ENCODE results near the gene ZDHHC8.
A peak's percentile ranks its signal among the peaks of the same experiment; 100 is the strongest.
"Not testable (repeated sequence)": the region's sequence is repeated elsewhere in the genome, so short reads cannot be mapped to it uniquely, and the experiment has no call there.

The ZDHHC8 gene

GRCh38 chr22:20158391-20159036, 26.9 kb downstream of the ZDHHC8 start:
- DNase-seq, result no peak

GRCh38 chr22:20159076-20159475, 27.5 kb downstream of the ZDHHC8 start:
- no peak for DNase-seq

- DNase-seq, result not testable (repeated sequence)
Measured at GRCh38 chr22:20159531-20159930, 27.9 kb downstream of the ZDHHC8 start.

DNA sequence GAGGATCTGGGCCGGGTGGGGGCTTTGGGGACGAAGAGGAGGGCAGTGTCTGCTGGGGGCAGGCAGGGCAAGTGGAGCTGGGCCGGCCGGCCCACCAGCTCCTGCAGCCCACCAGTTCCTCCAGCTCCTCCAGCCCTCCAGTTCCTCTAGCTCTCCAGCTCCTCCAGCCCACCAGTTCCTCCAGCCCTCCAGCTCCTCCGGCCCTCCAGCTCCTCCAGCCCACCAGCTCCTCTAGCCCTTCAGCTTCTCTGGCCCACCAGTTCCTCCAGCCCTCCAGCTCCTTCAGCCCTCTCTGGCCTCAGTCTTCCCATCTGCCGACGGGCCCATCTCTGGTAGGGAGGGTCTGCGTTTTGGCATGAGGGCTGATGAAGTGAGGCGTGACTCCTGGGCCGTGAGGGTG, 28.4 kb downstream of the ZDHHC8 start:
- no peak for DNase-seq

DNA sequence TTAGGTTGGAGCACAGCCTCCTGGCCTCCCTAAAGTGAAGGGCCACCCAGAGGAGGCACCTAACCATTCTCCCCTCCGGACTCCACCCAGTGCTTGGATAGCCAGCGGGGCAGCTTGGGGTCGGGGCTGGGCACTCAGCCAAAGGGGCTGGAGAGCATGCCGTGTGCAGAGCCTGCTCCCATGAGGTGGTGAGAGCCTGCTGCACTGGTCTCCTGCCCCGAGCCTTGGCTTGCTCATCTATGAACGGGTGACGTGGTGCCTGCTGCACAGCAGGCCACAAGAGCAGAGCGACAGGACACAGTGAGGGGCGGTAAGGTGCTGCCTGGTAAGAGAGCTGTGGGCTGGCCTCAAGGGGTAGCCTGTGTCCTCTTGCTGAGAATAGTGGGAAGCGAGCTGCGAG, 33.3 kb downstream of the ZDHHC8 start:
- DNase-seq, result no peak

GRCh38 chr22:20165421-20165820, 33.8 kb downstream of the ZDHHC8 start:
- DNase-seq, result no peak

DNA sequence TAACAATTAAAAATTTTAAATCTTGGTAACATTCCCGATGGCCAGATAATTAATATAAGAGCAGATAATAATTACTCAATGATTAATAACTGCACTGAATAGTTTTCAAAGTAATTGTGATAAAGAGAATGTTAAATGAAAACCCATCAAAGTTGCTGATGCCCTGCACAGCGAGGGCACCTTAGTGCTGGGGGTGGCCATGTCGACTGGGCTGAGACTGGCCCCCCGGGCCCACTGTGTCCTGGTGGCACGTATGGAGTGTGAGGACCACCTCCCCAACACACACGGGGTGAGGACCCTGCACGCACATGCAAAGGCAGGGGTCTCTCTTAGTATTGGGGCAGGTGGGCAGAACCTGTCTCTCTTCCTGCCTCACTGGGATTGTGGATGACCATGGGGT, 34.3 kb downstream of the ZDHHC8 start:
- no peak for DNase-seq

DNA sequence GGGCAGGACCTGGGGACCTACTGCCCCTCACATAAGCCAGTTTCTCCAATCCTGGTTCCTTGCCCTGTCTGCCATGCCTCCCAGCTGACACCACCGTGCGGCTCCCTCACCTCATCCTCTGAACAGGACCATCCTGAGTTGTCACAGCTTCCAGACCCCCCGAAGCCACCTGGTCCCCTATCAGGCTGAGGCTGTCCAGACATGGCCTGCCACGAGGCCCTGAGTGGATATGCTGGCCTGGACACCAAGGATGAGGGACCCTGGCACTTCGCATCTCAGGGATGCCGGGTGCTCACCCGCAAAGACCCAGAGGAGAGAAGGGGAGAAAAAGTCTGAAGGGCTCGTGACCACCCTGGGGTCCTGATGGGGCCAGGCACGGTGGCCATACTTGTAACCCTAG, 35.1 kb downstream of the ZDHHC8 start:
- DNase-seq, result no peak

- DNase-seq, result no peak
Measured at GRCh38 chr22:20167643-20168322, 36.2 kb downstream of the ZDHHC8 start.

DNA sequence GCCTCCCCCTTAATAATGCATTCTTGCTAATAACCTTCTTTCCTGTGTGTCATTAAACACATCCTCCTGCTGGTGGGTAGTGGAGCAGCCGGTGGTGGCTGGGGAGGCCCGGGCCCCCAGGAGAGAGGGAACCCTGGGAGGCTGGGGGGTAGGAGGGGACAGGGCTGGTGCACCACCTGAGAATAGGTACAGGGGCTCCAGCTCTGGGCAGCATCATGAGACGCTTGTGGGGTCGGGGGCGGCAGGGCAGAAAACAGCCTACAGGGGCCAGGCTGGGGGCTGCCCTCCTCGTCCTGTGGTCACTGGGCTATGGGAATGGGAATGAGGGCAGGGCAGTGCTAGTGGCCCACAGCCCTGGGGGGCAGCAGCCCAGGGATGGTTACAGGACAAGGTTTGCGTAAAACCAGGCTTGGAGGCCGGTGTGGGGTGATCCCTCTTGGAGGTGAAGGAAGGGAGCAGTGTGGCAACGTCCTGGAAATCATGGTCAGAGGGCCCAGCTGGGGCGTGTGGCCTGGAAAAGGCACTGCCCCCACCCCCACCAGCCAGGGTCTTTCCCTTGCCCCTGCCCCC, 37.7 kb downstream of the ZDHHC8 start:
- DNase-seq, result no peak

GRCh38 chr22:20170170-20170569, 38.6 kb downstream of the ZDHHC8 start:
- no peak for DNase-seq

- DNase-seq, result no peak
Measured at GRCh38 chr22:20171288-20172140, 39.9 kb downstream of the ZDHHC8 start.

DNA sequence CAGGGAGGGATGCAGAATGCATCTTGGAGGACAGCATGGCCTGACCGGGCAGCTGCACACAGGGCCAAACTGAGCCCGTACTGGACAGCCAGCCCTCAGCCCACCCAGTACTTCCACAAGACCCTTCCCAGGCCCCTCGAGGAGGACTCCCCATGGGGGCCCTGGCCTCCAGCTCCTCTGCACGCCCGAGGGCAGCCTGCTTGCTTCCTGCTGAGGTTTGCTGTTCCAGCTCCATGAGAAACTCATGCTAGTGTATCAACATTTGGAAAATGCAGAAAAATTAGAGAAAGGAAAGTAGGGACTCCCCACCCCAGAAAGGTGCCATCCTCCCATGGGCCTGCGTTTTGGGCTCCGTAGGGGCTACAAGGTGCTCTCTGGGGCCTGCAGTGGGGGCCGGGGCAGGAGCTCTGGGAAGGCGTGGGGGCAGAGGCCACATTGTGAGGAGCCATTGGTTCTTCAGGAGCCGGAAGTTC, 40.6 kb downstream of the ZDHHC8 start:
- no peak for DNase-seq

- no peak for DNase-seq
Measured at GRCh38 chr22:20173246-20173645, 41.6 kb downstream of the ZDHHC8 start.

- DNase-seq, result no peak
Measured at GRCh38 chr22:20173772-20174171, 42.2 kb downstream of the ZDHHC8 start.

GRCh38 chr22:20174785-20175596, 43.4 kb downstream of the ZDHHC8 start:
- no peak for DNase-seq

DNA sequence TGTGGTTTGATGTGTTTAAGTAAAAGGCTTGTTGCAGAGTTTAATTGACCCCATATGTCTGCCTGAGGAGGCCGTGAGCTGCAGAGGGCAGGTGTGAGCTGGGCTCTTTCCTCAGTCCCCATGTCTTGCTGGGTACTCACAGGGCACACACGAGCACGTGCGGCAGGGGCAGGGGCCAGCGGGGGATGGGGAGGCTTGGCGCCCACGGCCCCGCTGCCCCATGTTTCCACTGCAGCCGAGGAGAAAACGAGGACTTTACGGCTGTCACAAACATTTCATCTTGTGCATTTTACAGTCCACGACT, 43.9 kb downstream of the ZDHHC8 start:
- DNase-seq, result peak; percentile 64

DNA sequence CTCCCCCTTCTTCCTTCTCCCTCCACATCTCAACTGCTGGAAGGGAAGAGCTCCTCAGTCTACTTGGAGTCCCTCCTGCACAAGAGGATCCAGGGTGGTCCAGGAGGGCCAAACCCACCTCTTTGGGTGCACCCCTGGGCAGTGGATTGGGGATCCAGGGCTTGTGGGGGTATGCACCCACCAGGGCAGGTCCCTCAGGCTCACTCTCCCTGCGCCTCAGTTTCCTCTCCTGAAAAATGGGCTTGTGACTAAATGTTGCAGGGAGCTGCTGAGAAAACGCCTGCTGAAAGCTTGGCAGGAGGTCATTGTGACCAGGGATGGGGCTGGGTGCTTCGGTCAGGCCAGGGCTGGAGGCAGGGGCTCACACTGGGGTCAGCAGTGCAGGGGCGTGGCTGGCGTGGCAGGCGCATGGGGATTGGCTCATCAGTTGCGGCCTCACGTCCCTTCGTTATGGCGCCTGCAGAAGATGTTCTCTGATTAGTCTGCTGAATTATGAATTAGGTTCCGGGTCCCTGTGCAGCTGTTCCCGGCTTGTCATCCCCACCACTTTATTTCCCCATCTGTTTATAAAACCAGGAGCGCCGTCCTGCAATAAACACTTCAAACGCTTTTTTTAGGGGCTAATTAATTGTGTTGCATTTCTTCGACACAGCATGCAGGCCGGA, 44.9 kb downstream of the ZDHHC8 start:
- DNase-seq, result no peak

GRCh38 chr22:20177217-20177911, 45.8 kb downstream of the ZDHHC8 start:
- no peak for DNase-seq

GRCh38 chr22:20178075-20178914, 46.7 kb downstream of the ZDHHC8 start:
- no peak for DNase-seq

Data from fibroblast of skin of abdomen (primary cell).